Hepatocyte (in vitro differentiated cells): Measurements from ENCODE around the gene ASAP2. TPM values are rescaled to one million over a fixed set of nuclear protein-coding genes. Genes with fewer than 3 reads are reported as not detected.

Experiments
- DNase-seq: peaks from one replicate; pipeline ENCODE4 v3.0.0-alpha.2; 2016; ENCODE audit warnings: low spot score
- H2AFZ ChIP-seq: fragments of 200-600 bp; sonication (generic); 2 replicates; pipeline ENCODE4 v1.6.0; 2016; ENCODE audit warnings: antibody characterized with exemption, mild to moderate bottlenecking
- H3K27ac ChIP-seq: fragments of 200-600 bp; sonication (generic); 2 replicates; pipeline ENCODE4 v1.5.1; 2016; ENCODE audit warnings: mild to moderate bottlenecking
- H3K27me3 ChIP-seq: fragments of 200-600 bp; sonication (generic); 2 replicates; pipeline ENCODE4 v1.6.1; 2016
- H3K36me3 ChIP-seq: fragments of 200-600 bp; sonication (generic); replicated peaks from 2 replicates; pipeline ENCODE4 v1.5.1; 2016; ENCODE audit warnings: low read depth; ENCODE audit not compliant: insufficient read depth
- H3K4me1 ChIP-seq: fragments of 200-600 bp; sonication (generic); 2 replicates; pipeline ENCODE4 v1.5.1; 2016; ENCODE audit warnings: mild to moderate bottlenecking, moderate library complexity; ENCODE audit not compliant: insufficient read depth
- H3K4me2 ChIP-seq: fragments of 200-600 bp; sonication (generic); 2 replicates; pipeline ENCODE4 v1.6.0; 2016
- H3K4me3 ChIP-seq: fragments of 200-600 bp; sonication (generic); 2 replicates; pipeline ENCODE4 v1.5.1; 2016; ENCODE audit warnings: mild to moderate bottlenecking
- H3K79me2 ChIP-seq: fragments of 200-600 bp; sonication (generic); 2 replicates; pipeline ENCODE4 v1.6.0; 2017; ENCODE audit warnings: mild to moderate bottlenecking
- H3K9me2 ChIP-seq: fragments of 200-600 bp; sonication (generic); replicated peaks from 2 replicates; pipeline ENCODE4 v1.6.0; 2017; ENCODE audit warnings: mild to moderate bottlenecking; ENCODE audit not compliant: insufficient read depth
- H3K9me3 ChIP-seq: fragments of 200-600 bp; sonication (generic); 2 replicates; pipeline ENCODE4 v1.5.1; 2016; ENCODE audit warnings: low read depth, mild to moderate bottlenecking
- H4K20me1 ChIP-seq: fragments of 200-600 bp; sonication (generic); 2 replicates; pipeline ENCODE4 v1.6.0; 2016; ENCODE audit warnings: mild to moderate bottlenecking; ENCODE audit not compliant: insufficient read depth, poor library complexity, severe bottlenecking
- EZH2 ChIP-seq: fragments of 200-600 bp; sonication (generic); IDR thresholded peaks from 2 replicates; pipeline ENCODE4 v1.6.1; 2016; ENCODE audit warnings: antibody characterized with exemption, mild to moderate bottlenecking, borderline replicate concordance
- EZH2phosphoT487 ChIP-seq: fragments of 200-600 bp; sonication (generic); IDR thresholded peaks from one replicate; pipeline ENCODE4 v1.6.1; 2018; ENCODE audit warnings: antibody characterized with exemption, mild to moderate bottlenecking, low read depth, moderate library complexity; ENCODE audit not compliant: unreplicated experiment, severe bottlenecking
- WGBS: methylation state at CpG from one replicate; pipeline ENCODE4 v1.1.6; 2016; ENCODE audit warnings: low lambda C conversion rate; ENCODE audit errors: missing lambda C conversion rate; 5-methylcytosine and 5-hydroxymethylcytosine counted together
- polyA plus RNA-seq: library from polyadenylated mRNA; unstranded; fragments of >200 nt; fragmentation: Nextera tagmentation; extraction: Ambion mirVana; gene quantifications from 2 replicates; pipeline ENCODE4 v1.2.1, GENCODE V29; 2016
- total RNA-seq: library from RNA; depleted of rRNA; stranded (reverse); fragments of >200 nt; gene quantifications from 2 replicates; pipeline ENCODE4 v1.2.3, GENCODE V29; 2014
- TF ChIP-seq, protein P1 (sequence below): fragments of 200-600 bp; sonication (generic); IDR thresholded peaks from 2 replicates; pipeline ENCODE4 v1.5.1; 2016; ENCODE audit warnings: antibody characterized with exemption, mild to moderate bottlenecking; ENCODE audit not compliant: poor library complexity

Gene ASAP2
- total and polyA plus RNA-seq, 2 experiments from 2014 or later: 13.7 to 21.3 TPM

- Histone ChIP-seq H3K9me3 (no peaks in the 10 kb centered on the region), H3K9me2 (no peaks in the 10 kb centered on the region), H3K79me2 (peaks cover 10% of the 10 kb centered on the region), H3K4me2 (no peak overlapping the region), H4K20me1 (peaks cover 3% of the 10 kb centered on the region), H3K27ac (no peak overlapping the region), H3K27me3 (no peaks in the 10 kb centered on the region), H3K4me1 (no peaks in the 10 kb centered on the region), H3K36me3 (no peaks in the 10 kb centered on the region), H3K4me3 (no peak overlapping the region), H2AFZ (no peak overlapping the region)
- DNase-seq: no peak
- no peak for TF ChIP-seq EZH2
- TF ChIP-seq, protein P1, sequence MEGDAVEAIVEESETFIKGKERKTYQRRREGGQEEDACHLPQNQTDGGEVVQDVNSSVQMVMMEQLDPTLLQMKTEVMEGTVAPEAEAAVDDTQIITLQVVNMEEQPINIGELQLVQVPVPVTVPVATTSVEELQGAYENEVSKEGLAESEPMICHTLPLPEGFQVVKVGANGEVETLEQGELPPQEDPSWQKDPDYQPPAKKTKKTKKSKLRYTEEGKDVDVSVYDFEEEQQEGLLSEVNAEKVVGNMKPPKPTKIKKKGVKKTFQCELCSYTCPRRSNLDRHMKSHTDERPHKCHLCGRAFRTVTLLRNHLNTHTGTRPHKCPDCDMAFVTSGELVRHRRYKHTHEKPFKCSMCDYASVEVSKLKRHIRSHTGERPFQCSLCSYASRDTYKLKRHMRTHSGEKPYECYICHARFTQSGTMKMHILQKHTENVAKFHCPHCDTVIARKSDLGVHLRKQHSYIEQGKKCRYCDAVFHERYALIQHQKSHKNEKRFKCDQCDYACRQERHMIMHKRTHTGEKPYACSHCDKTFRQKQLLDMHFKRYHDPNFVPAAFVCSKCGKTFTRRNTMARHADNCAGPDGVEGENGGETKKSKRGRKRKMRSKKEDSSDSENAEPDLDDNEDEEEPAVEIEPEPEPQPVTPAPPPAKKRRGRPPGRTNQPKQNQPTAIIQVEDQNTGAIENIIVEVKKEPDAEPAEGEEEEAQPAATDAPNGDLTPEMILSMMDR: no peak
- no peak for TF ChIP-seq EZH2phosphoT487
- WGBS: 94% methylated on average over 11 of the region's 11 CpGs
Measured at GRCh38 chr2:9303528-9304225, 97.1 kb downstream of the ASAP2 start.

DNA sequence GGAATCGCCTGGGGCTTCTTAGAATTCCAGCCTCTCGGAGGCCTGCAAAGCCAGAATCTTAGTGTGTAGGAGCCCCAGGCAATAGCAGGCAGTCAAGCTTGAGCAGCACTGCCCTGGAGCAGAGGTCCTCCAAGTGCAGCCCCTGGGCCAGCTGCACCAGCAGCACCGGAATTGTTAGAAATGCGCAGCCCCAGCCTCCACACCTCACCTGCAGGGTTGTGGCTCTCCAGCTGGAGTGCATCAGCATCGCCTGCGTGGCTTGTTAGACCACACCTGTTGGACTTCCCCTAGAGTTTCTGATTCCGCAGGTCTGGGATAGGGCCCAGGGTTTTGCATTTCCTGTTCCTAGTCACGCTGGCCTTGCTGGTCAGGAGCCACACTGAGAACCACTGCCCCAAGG lies 100.3 kb downstream of the ASAP2 start:
- Histone ChIP-seq H3K9me3 (no peaks in the 10 kb centered on the region), H3K4me1 (peaks cover 13% of the 10 kb centered on the region), H3K4me2 (no peak overlapping the region), H2AFZ (no peak overlapping the region), H3K27me3 (no peaks in the 10 kb centered on the region), H3K79me2 (peaks cover 10% of the 10 kb centered on the region), H4K20me1 (peaks cover 3% of the 10 kb centered on the region), H3K4me3 (no peak overlapping the region), H3K36me3 (no peaks in the 10 kb centered on the region), H3K27ac (no peak overlapping the region), H3K9me2 (no peaks in the 10 kb centered on the region)
- DNase-seq: no peak
- WGBS: 76% methylated on average over 8 of the region's 8 CpGs
- TF ChIP-seq, protein P1: no peak
- no peak for TF ChIP-seq EZH2
- TF ChIP-seq EZH2phosphoT487: no peak

GRCh38 chr2:9307535-9307934 lies 100.9 kb downstream of the ASAP2 start:
- WGBS: 91% methylated on average over 7 of the region's 7 CpGs
- H3K27ac ChIP-seq: no peak overlapping the region
- no peaks in the 10 kb centered on the region for H3K27me3 ChIP-seq
- no peak overlapping the region for H3K4me3 ChIP-seq
- H3K4me2 ChIP-seq: no peak overlapping the region
- no peaks in the 10 kb centered on the region for H3K9me3 ChIP-seq
- peaks cover 13% of the 10 kb centered on the region for H3K4me1 ChIP-seq
- no peaks in the 10 kb centered on the region for H3K9me2 ChIP-seq
- H3K79me2 ChIP-seq: peaks cover 10% of the 10 kb centered on the region
- H2AFZ ChIP-seq: no peak overlapping the region
- DNase-seq: no peak
- TF ChIP-seq EZH2phosphoT487: no peak
- no peak for TF ChIP-seq EZH2
- TF ChIP-seq, protein P1: no peak
- H3K36me3 ChIP-seq: no peaks in the 10 kb centered on the region
- peaks cover 3% of the 10 kb centered on the region for H4K20me1 ChIP-seq
